DMS 273 treated with DMSO at 0.1 percent for 48 hours (cell line): ENCODE measurements around the gene FMNL2.

Experiments used
- DNase-seq: peaks from one replicate; lab custom pipeline; 2025; lab: John Stamatoyannopoulos, UW

FMNL2 gene

DNA sequence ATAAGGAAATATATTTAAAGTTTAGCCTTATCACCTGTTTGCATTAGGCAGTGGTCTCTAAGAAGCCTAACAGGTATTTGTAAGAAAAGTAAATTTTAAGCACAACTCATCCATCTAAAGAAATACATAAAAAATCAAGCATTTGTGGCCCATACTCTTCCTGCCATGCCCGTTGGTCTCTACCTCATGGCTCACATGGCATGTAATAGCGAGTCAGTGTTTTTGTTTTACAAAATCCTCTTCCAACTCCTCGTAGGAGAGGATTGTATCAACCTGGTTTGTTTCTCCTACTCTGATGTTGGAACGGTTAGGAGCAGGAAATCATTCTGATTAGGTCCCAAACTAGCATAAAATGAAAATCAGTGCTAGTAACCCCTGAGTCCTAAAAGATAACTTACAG, 91.8 kb downstream of the FMNL2 start:
- DNase-seq: no peak

DNA sequence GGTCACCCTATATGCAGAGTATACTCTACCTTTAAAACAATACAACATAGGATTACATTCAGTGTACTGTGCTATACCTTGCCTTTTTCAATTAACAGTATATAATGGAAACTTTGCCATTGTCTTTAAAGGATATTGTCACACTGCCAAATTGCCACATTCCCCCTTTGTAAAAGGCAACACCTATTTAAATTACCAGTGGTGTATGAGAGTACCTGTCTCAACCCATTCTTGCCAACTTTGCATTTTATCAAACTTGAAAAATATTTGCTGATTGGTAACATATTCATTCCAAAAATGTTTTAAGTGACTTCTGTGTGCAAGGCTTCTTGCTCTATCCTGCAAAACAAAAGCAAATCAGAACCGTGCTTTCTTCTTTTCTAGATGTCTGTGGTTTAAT, 92.9 kb downstream of the FMNL2 start:
- DNase-seq: no peak

DNA sequence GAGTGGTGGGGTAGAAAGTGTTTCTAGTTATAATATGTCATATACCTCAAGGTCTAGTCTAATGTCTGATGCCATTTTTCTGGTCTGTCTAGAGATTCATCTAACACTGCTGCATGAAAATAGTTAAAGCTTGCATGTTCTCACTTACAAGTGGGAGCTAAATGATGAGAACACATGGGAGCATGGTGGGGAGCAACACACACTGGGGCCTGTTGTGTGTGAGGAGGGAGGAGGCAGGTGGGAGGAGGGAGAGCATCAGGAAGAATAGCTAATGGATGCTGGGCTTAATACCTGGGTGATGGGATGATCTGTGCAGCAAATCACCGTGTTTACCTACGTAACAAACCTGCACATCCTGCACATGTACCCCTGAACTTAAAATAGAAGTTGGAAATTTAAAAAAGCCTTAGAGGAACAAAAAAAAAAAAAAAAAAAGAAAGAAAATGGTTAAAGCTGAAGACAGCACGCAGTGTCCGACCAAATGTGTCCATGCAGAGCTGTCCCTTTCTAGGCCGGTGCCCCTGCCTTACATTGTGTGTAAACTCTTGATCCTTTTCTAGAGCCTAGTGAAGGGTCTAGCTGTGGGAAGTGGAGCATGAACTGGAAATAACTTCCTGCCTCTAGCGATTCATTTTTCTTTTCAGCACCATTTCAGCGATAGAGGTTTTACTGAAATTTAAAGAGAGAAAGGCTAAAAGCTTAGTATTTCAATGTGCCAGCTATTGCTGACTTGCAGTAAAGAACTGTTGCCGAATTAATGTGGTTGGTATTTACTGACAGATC, 94.0 kb downstream of the FMNL2 start:
- DNase-seq: no peak

DNA sequence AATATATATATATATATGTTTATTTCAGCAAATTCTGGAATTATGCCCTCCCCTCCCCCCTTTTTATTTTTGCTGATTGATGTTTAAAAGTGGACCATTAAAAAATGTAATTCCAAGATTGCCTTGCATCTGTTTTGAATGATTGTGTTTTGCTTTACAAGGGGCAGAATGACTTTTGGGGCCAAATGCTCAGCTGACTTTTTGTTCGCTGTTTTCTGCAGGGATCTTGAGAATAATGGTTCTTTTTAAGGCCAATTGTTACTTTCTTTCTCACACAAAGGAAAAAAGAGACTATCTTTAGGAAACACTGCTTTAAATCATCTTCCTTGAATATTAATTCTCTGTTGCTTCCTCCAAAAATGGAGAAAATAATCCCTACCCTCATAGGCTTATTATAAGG, 95.9 kb downstream of the FMNL2 start:
- no peak for DNase-seq

DNA sequence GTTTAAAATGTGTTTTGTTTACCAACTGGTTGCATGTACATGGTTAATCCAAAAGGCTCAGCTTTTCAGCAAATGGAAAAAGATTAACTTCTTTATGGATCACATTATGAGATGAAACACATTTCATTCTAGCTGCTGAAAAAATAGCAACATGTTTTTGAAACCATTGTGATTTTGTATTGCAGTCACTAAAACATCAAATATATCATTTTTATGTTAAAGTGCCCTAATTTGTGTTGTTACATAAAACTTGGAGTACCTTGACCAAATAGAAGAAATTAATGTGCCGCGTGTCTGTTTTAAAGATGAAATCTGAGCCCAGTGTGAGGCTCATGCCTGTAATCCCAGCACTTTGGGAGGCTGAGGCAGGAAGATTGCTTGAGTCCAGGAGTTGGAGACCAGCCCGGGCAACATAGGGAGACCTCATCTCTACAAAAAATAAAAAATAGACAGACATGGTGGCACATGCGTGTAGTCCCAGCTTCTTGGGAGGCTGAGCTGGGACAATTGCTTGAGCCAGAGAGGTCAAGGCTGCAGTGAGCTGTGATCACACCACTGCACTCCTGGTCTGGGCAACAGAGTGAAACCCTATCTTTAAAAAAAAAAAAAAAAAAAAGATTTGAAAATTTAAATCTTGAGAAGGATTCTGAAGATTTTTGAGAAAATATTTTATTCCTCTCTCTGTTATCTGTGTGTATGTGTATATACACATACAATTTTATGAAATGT, 96.6 kb downstream of the FMNL2 start:
- no peak for DNase-seq

DNA sequence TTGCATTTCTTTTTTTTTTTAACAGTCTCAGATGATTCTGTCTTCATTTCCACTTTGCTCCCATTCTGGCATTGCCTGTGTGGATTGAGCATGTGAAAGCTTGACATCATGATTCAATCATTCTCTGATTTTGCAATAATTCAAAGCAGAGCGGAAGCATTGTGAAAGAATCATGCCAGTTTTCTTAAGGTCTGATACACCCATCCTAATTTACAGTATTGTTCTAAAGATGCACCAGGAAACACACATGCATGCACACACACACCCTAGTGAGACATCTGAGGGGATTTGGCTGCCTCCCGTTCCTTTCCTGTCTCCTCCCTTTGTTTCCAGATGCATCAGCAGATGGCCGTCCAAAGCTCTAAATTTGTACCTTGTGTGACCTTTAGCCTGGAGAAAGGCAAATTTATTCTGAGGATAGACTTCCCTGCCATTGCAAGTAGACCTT, 97.3 kb downstream of the FMNL2 start:
- DNase-seq: peak; percentile 83

DNA sequence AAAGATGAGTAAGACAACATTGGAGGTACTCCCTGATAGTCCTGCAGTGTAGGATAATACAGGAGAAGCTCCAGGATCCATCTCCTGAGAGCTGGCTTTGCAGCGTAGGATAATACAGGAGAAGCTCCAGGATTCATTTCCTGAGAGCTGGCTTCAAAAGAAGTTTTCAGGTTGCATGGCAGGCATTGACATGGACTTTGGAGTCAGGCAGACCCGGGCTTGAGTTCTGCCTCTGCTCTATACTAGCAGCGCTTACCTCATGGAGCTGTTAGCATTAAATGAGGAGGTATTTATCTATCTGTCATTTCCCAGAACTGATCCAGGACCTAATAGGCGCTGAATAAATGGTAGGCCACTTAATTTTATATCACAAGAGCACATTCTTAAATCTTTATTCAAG, 97.8 kb downstream of the FMNL2 start:
- DNase-seq: no peak

DNA sequence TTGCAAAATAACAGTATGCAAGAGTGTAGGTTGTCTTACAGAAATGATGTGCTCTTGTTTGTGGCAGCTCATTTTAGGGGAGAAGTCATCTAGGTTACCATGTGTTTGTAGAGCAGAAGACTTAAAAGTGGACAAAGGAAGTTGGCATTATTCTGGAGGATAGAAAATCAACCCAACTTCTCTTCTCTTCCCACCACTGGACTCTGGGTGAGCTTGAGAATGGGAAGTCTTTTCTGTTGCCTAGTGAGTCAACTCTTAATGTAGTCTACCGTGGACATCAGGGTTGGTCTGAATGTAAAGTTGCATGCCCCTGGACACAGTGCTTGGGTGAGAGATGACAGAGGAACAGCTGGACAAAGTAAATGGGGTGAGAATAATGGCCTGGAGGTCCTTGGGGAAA, 98.3 kb downstream of the FMNL2 start:
- no peak for DNase-seq

DNA sequence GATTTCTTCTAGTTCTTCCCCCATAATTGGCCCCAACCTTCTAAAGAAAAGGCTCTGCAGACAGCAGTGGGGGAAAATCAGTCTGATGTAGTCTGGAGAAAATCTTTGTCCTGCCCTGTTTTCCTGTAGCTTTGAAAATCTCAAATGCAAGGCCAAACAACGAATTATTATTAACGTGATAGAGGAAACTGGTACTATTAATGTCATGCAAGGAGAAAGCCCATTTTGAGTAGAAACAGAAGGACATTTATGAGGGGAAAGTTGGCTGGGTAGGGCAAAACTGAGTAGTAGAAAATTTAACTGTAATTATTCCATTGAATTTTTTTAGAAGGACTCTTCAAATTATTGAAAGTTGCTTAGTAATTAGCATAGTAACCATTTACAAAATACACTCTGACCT, 98.8 kb downstream of the FMNL2 start:
- no peak for DNase-seq

DNA sequence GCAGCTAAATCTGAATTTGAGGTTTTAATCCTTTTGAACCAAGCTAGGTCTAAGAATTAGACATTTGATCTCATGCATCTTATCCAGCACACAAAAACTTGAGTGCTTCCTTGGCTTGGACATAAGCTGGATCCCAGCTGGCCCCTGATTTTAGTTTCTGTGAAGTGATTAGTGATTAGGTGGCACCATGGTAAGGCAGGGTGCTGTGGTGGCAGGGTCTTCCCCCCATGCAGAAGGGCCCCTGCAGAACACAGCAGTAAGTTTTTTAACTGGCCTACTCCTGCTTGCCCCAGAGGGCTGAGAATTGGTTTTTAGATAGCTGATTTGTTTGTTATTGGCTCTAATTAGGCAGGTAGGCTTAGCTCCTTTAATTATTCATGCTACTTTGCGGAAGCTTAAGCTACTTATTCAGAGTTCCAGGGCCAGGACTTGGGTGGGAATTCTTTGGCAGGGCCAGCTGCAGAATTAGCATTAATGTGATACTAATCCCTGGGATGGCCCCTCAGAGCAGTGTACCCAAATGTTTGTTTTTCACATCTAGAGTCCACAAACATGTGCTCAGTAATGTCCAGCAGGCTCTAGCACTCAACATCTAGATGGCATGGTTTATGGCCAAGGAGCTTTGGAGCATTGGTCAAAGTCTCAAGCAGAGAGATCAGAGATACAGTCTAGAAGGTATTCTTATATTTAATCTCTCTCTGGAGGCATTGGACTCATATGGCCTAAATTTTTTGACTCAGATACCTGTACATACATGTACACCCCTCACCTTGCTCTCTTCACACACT, 99.6 kb downstream of the FMNL2 start:
- DNase-seq: no peak

DNA sequence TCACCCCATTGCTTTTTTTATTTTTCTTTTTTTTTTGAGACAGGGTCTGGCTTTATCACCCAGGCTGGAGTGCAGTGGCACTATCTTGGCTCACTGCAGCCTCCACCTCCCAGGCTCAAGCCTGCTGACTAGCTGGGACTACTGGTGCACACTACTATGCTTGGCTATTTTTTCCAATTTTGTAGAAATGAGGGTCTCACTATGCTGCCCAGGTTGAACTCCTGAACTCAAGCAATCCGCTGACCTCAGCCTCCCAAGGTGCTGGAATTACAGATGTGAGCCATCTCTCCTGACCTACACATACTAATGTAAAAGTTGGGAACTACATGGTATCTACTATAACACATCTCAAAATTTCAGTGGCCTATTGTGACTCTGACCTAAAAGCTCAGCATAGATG, 101.2 kb downstream of the FMNL2 start:
- no peak for DNase-seq

DNA sequence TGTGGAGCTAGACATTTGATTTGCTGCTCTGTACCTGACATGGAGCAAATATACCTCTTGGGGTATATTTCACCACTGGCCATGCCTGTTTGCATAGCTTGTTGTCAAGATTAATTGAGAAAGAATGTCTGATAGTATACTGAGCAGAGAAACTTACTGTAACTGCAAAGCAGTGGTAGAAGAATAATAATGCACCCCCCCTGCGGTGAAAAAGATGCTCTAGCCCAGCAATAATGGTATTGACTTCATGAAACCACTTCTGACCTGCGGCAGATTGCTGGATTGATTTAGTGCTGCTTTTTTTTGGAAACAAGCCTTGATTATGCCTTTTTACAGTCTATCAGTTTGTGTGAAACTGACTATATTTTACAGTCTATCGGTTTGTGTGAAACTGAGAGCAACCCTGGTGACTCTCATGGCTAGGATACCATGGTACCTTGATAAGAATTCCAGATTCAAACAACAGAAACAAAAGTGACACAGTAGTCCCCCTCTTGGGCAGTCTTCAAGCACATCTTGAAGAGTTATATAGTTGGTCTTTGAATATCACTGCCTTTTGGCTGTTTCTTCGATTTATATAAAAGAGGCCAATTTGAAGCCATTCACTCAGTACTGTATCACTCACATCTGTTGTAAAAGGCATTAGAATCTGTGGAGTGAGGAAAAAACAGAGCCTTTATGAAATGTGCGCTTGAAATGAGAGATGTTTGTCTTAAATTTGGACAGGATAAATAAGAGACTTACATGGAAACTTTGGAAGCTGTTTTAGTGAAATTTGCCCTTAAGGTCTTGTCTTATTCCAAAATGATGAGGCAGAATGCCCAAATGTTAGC, 102.5 kb downstream of the FMNL2 start:
- DNase-seq: no peak

DNA sequence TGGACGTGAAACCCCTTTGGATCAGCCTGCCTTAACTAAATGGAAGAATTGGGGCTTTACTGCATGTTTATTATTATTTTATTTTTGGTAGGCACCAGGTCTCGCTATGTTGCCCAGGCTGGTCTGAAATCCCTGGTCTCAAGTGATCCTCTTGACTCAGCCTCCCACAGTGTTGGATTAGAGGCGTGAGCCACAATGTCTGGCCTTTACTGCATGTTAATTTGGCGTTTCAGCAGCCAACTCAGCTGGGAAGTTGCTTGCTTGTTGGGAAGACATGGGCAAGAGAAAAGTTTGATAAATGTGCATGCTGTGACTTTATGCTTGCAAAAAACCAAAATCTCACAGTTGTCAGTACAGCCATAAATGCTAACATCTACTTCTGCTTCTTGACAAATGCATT, 105.1 kb downstream of the FMNL2 start:
- DNase-seq: no peak

DNA sequence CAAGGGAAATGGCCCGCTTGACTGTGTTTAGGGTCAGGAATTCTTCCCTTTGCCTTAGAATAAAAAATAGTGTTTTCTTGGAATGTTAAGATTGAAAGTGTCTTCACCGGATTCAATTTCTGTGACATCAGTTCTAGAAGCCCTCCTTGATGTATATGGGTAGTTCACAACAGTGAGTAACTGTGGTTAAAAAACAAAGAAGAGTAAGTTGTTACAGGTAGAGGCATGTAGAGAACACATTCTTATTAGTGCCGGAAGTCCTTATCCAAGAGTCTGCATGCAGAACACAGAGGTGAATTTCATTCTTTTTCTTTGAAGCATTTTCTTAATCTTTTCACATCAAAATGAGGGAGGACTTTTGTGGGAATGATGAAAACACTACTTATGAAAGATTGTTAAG, 105.5 kb downstream of the FMNL2 start:
- no peak for DNase-seq

DNA sequence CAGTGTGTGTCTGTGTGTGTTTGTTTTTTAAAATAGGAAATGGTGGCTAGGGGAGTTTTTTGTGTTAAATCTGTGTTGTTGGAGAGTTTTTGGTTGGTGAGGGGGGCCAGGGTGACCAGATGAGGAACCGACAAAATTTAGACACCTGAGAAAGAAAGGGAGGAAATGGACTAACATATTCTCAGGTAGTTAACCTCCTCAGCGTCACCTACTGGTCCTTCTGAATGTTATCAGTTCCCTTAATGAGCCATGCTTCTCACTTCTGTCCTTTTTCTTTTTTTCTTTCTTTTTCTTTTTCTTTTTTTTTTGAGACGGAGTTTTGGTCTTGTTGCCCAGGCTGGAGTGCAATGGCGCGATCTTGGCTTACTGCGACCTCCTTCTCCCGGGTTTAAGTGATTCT, 107.0 kb downstream of the FMNL2 start:
- no peak for DNase-seq

DNA sequence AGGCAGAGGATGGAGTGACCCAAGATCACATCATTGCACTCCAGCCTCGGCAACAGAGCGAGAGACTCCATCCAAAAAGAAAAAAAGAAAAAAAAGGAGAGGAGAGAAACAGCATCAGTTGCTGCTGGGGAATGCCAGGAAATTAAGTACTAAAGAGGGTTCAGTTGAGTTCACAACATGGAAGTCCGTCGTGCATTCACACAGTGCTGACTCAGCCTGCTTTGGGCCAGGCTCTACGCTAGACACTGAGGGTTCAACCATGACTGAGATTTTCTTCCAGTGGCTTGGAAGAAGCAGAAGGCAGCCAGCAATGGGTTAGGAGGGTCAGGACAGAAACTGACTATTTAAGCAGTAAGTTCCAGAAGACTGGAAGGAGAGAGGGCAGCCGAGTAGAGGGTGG, 108.8 kb downstream of the FMNL2 start:
- DNase-seq: no peak

DNA sequence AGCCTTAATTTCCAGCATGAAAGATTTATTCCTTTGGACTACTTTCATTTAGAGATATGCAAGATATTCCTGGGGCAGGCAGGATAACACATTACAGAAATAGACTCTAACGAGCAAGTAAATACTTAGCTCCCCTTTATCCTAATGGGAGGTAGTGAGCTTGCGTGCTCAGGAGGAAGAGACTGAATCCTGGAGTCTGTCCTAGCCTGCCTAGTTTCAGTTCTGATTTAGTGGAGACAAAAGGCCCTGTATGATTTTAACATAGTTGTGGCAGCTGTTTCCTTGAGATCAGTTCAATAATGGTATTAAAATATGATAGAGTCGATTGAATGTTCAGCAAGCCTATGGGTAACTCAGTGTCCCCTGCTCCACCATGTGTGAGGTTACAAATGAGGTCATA, 109.5 kb downstream of the FMNL2 start:
- DNase-seq: no peak

DNA sequence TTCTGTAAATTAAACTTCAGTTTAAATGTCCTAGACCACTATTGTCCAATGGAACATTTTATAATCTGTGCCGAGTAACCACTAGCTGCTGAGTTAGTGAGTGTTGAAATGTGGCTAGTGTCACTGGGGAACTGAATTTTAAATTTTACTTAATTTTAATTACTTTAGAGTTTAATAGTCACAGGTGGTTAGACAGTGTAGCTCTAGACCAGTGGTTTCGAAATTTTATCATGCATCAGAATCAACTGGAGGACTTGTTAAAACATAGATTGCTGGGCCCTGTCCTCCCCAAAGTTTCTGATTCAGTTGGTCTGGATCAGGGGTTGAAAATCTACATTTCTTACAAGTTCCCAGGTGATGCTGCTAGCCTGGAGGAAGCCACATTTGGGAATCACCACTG, 110.4 kb downstream of the FMNL2 start:
- no peak for DNase-seq

DNA sequence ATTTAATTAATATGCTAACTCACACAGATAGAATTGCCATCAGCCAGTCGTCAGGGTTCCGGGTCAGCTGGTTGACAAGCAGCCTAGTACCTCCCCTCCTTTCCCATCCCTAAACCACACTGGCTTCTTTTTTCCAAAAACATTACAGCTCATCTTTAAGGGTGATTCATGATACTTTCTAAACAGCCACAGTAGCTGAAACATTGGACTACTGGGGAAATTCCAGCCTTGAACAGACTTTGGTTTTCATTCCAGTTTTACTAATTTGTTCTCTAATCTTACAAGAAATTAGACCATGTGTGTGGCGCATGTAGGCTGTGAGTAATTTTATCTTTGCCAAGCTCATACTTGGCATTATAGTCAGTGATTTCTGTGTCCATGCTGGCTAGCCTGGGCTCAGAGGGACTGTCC, 110.8 kb downstream of the FMNL2 start:
- DNase-seq: no peak

DNA sequence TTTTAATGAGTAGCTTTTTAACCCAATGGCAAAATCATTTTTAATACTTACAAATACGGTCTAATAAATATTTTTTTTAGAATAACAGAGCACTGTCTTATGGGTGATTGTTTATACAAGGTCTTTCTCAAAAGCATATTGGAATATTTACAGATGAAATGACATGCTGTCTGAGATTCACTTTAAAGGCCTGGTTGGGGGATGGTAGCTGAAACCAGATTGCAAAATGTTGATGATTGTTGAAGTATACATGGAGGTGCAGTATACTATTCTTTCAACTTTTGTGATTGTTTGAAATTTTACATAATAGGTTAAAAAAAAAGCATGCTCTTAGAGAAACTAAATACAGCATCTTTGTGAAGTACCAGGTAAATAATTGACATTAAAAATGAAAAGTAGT, 111.2 kb downstream of the FMNL2 start:
- DNase-seq: no peak

DNA sequence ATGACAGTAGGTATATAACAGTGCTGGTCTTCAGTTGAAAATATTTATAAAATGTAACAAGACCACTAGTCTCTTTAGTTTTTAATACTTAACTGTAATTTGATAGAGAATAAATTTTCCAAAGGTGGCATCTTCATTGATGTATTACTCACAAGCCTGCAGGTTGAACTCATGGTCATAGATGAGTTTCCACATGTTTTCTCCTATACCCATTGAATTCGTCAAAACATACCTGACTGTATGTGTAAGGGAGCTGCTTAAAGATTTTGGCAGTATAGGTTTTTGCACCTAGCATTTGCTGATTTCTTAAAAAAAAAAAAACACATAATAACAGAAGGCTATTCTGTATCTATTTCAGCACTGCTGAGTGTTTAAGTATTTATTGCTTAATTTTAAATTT, 112.9 kb downstream of the FMNL2 start:
- DNase-seq: no peak

DNA sequence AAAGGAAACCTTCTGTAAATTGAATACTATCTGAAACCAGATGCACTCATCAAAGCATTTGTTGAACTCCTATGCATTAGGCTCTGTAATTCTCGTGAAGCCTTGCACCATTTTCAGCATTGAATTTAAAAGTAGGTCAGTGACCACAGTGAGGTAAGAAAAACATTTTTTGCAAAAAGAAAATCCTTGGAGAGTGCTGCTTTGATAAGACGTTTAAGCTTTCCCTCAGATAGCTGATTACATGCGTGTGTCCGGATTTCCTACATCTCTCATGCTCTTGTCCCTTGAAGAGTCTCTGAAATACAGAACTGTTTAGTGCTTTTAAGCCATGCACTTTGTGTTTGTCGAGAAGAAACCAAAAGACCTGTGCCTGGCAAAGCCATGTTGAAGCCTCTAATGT, 113.6 kb downstream of the FMNL2 start:
- no peak for DNase-seq
